Neural cell (in vitro differentiated cells): Measurements from ENCODE around the gene CRACR2B. TPM values are rescaled to one million over a fixed set of nuclear protein-coding genes. Genes with fewer than 3 reads are reported as not detected.

Source experiments
- H2AFZ ChIP-seq: fragments of 200-600, 300-800 bp; sonication (generic), shearing (Covaris generic); 2 replicates; pipeline ENCODE4 v1.6.0; 2014; ENCODE audit warnings: low read depth, mild to moderate bottlenecking, antibody characterized with exemption, low read length, moderate library complexity
- H3F3A ChIP-seq: fragments of 200-600 bp; shearing (Covaris generic); 2 replicates; pipeline ENCODE4 v1.6.1; 2016; ENCODE audit warnings: mild to moderate bottlenecking, moderate library complexity, mixed read lengths, antibody characterized with exemption, low read length; ENCODE audit not compliant: insufficient read depth, poor library complexity, severe bottlenecking
- H3K27ac ChIP-seq: fragments of 200-600, 300-800 bp; sonication (generic), shearing (Covaris generic); 2 replicates; pipeline ENCODE4 v1.5.1; 2014; ENCODE audit warnings: mild to moderate bottlenecking, low read length, moderate library complexity
- H3K27me3 ChIP-seq: fragments of 300-800, 200-600 bp; sonication (generic), shearing (Covaris generic); 2 replicates; pipeline ENCODE4 v1.6.0; 2014; ENCODE audit warnings: mild to moderate bottlenecking, low read depth, low read length, moderate library complexity; ENCODE audit not compliant: insufficient read depth
- H3K36me3 ChIP-seq: fragments of 300-800, 200-600 bp; sonication (generic), shearing (Covaris generic); 2 replicates; pipeline ENCODE4 v1.5.1; 2014; ENCODE audit warnings: mild to moderate bottlenecking, antibody characterized with exemption, low read length, moderate library complexity; ENCODE audit not compliant: insufficient read depth
- H3K4me2 ChIP-seq: fragments of 300-800, 200-600 bp; sonication (generic), shearing (Covaris generic); 2 replicates; pipeline ENCODE4 v1.6.0; 2014; ENCODE audit warnings: mild to moderate bottlenecking, low read length
- H3K4me3 ChIP-seq: fragments of 300-800, 200-600 bp; sonication (generic), shearing (Covaris generic); 2 replicates; pipeline ENCODE4 v1.5.1; 2014; ENCODE audit warnings: mild to moderate bottlenecking, low read length, moderate library complexity
- H3K79me2 ChIP-seq: fragments of 200-600 bp; shearing (Covaris generic); replicated peaks from 2 replicates; pipeline ENCODE4 v1.6.0; 2014; ENCODE audit warnings: mild to moderate bottlenecking, low read length, moderate library complexity; ENCODE audit not compliant: insufficient read depth
- H3K9ac ChIP-seq: fragments of 300-800, 200-600 bp; sonication (generic), shearing (Covaris generic); 2 replicates; pipeline ENCODE4 v1.6.1; 2016; ENCODE audit warnings: mild to moderate bottlenecking, low read length, mixed read lengths
- H3K9me2 ChIP-seq: fragments of 200-600 bp; shearing (Covaris generic); 2 replicates; pipeline ENCODE4 v1.6.1; 2016; ENCODE audit warnings: mild to moderate bottlenecking, low read length, mixed read lengths; ENCODE audit not compliant: insufficient read depth
- H3K9me3 ChIP-seq: fragments of 200-600, 300-800 bp; sonication (generic), shearing (Covaris generic); 2 replicates; pipeline ENCODE4 v1.6.1; 2016; ENCODE audit warnings: mild to moderate bottlenecking, mixed run types, low read length, moderate library complexity, mixed read lengths
- H4K20me1 ChIP-seq: fragments of 200-600 bp; shearing (Covaris generic); 2 replicates; pipeline ENCODE4 v1.6.1; 2016; ENCODE audit warnings: mild to moderate bottlenecking, mixed run types; ENCODE audit not compliant: insufficient read depth
- CTCF ChIP-seq: fragments of 450-650 bp; IDR thresholded peaks from 2 replicates; pipeline ENCODE4 v1.5.1; 2014; ENCODE audit warnings: antibody characterized with exemption, mild to moderate bottlenecking, moderate library complexity; ENCODE audit not compliant: poor library complexity, severe bottlenecking
- EP300 ChIP-seq: fragments of 450-650 bp; conservative IDR thresholded peaks from 2 replicates; pipeline ENCODE4 v1.6.1; 2014; ENCODE audit warnings: antibody characterized with exemption, mild to moderate bottlenecking, moderate library complexity; ENCODE audit not compliant: poor library complexity, severe bottlenecking
- EZH2 ChIP-seq: fragments of 200-600, 300-800 bp; shearing (Covaris generic), sonication (generic); IDR thresholded peaks from 2 replicates; pipeline ENCODE4 v1.6.1; 2014; ENCODE audit warnings: antibody characterized with exemption, low read length, borderline replicate concordance, mild to moderate bottlenecking; ENCODE audit not compliant: insufficient read depth, poor library complexity, severe bottlenecking
- MXI1 ChIP-seq: fragments of 450-650 bp; conservative IDR thresholded peaks from 2 replicates; pipeline ENCODE4 v1.6.1; 2014; ENCODE audit warnings: antibody characterized with exemption, mild to moderate bottlenecking; ENCODE audit not compliant: poor library complexity, severe bottlenecking
- POLR2AphosphoS5 ChIP-seq: IDR thresholded peaks from 2 replicates; pipeline ENCODE4 v1.6.1; 2012
- RAD21 ChIP-seq: fragments of 450-650 bp; conservative IDR thresholded peaks from 2 replicates; pipeline ENCODE4 v1.6.1; 2014; ENCODE audit warnings: antibody characterized with exemption, mild to moderate bottlenecking, moderate library complexity
- SMC3 ChIP-seq: fragments of 450-650 bp; conservative IDR thresholded peaks from 2 replicates; pipeline ENCODE4 v1.6.1; 2014; ENCODE audit warnings: antibody characterized with exemption, mild to moderate bottlenecking, moderate library complexity; ENCODE audit not compliant: poor library complexity
- TAF1 ChIP-seq: IDR thresholded peaks from 2 replicates; pipeline ENCODE4 v1.6.1; 2012; ENCODE audit warnings: low read depth
- polyA plus RNA-seq: library from polyadenylated mRNA; depleted of rRNA; stranded (reverse); fragments of >200 nt; gene quantifications from 2 replicates; pipeline ENCODE4 v1.2.3, GENCODE V29; 2014
- TF ChIP-seq, protein P1 (sequence below): IDR thresholded peaks from 2 replicates; pipeline ENCODE4 v1.6.1; 2012; ENCODE audit warnings: borderline replicate concordance

The CRACR2B gene
- polyA plus RNA-seq, 1 donor from 2014 or later = 1.2 TPM

DNA sequence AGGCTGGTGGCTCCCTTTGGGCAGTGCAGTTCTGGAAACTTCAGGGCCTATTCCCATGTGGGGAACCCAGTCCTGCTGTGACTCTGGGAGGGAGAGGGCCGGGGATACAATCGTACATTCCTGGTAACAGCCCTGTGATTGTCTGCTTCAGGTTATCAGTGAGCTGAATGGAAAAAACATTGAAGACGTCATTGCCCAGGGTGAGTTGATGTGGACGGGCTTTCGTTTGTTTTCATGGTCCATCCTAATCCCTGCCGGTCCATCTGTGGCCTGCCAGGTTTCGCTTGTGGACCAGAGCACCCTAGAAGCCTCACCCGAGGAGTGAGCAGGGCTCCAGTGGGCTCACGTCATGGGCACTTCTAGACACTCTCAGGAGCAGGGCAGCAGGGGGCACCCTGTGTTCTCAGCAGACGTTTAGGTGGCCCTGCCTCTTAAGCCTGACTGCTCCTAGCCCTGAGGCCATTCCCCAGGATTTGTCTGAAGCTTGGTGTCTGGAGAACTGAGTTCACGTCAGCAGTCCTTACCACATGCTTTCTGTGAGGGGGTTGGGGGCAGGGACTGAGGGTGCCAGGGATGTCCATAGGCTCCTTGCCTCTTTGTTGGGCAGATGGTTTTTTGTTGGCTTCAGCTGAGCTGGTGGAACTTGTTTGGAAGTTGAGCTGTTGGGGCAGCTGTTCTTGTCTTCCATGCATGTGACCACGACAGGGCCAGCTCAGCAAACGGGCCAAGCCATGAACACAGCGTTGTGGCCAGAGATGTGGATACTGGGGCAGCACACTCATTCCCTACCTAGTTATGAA is 16.1 kb upstream of the CRACR2B start:
- Histone ChIP-seq H3K4me3 (peak overlapping the region; percentile 90), H3F3A (no peaks in the 10 kb centered on the region), H3K9me2 (no peaks in the 10 kb centered on the region), H3K79me2 (peaks cover 20% of the 10 kb centered on the region), H3K4me2 (no peak overlapping the region), H4K20me1 (no peaks in the 10 kb centered on the region), H3K27ac (no peak overlapping the region), H3K27me3 (no peaks in the 10 kb centered on the region), H3K9ac (no peak overlapping the region), H3K9me3 (no peaks in the 10 kb centered on the region), H2AFZ (no peak overlapping the region), H3K36me3 (no peaks in the 10 kb centered on the region)
- no peak for TF ChIP-seq CTCF

- no peak overlapping the region for H3K9ac ChIP-seq
- no peaks in the 10 kb centered on the region for H3K36me3 ChIP-seq
- H3K79me2 ChIP-seq = peaks cover 20% of the 10 kb centered on the region
- TF ChIP-seq MXI1 = no peak
- no peak for TF ChIP-seq SMC3
- TF ChIP-seq POLR2AphosphoS5 = no peak
- TF ChIP-seq RAD21 = no peak
- TF ChIP-seq CTCF = no peak
- no peak for TF ChIP-seq EP300
- TF ChIP-seq TAF1 = no peak
- TF ChIP-seq, protein P1, sequence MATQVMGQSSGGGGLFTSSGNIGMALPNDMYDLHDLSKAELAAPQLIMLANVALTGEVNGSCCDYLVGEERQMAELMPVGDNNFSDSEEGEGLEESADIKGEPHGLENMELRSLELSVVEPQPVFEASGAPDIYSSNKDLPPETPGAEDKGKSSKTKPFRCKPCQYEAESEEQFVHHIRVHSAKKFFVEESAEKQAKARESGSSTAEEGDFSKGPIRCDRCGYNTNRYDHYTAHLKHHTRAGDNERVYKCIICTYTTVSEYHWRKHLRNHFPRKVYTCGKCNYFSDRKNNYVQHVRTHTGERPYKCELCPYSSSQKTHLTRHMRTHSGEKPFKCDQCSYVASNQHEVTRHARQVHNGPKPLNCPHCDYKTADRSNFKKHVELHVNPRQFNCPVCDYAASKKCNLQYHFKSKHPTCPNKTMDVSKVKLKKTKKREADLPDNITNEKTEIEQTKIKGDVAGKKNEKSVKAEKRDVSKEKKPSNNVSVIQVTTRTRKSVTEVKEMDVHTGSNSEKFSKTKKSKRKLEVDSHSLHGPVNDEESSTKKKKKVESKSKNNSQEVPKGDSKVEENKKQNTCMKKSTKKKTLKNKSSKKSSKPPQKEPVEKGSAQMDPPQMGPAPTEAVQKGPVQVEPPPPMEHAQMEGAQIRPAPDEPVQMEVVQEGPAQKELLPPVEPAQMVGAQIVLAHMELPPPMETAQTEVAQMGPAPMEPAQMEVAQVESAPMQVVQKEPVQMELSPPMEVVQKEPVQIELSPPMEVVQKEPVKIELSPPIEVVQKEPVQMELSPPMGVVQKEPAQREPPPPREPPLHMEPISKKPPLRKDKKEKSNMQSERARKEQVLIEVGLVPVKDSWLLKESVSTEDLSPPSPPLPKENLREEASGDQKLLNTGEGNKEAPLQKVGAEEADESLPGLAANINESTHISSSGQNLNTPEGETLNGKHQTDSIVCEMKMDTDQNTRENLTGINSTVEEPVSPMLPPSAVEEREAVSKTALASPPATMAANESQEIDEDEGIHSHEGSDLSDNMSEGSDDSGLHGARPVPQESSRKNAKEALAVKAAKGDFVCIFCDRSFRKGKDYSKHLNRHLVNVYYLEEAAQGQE = no peak
- TF ChIP-seq EZH2 = no peak
- H3K9me2 ChIP-seq = no peaks in the 10 kb centered on the region
- no peaks in the 10 kb centered on the region for H3K27me3 ChIP-seq
- no peaks in the 10 kb centered on the region for H4K20me1 ChIP-seq
- H2AFZ ChIP-seq = no peak overlapping the region
- no peak overlapping the region for H3K4me3 ChIP-seq
- no peaks in the 10 kb centered on the region for H3F3A ChIP-seq
- H3K27ac ChIP-seq = no peak overlapping the region
- H3K9me3 ChIP-seq = no peaks in the 10 kb centered on the region
- no peak overlapping the region for H3K4me2 ChIP-seq
These were observed 15.3 kb upstream of the CRACR2B start for GRCh38 chr11:812390-812789.
